Keratinocyte (primary cell): ENCODE measurements around the gene DGKQ. TPM values are rescaled to one million over a fixed set of nuclear protein-coding genes. Genes with fewer than 3 reads are reported as not detected.
"Not testable (repeated sequence)": the region's sequence is repeated elsewhere in the genome, so short reads cannot be mapped to it uniquely, and the experiment has no call there.

Experiments used
- DNase-seq: peaks from one replicate; pipeline ENCODE4 v3.0.0-alpha.2; 2011; ENCODE audit warnings: low read depth, missing footprints, low spot score
- FAIRE-seq: peaks from 2 replicates; lab custom pipeline; 2011; peaks lifted over from hg19 to GRCh38; lab: Jason Lieb, UNC
- H2AFZ ChIP-seq: 2 replicates; pipeline ENCODE4 v1.6.0; 2012; ENCODE audit warnings: low read length, control low read depth, inconsistent platforms; ENCODE audit not compliant: control insufficient read depth
- H3K27ac ChIP-seq: 2 replicates; pipeline ENCODE4 v1.5.1; 2011; ENCODE audit warnings: low read length; ENCODE audit not compliant: control insufficient read depth, insufficient read depth
- H3K27me3 ChIP-seq: 3 replicates; pipeline ENCODE4 v1.6.0; 2011; ENCODE audit warnings: low read length; ENCODE audit not compliant: control insufficient read depth, insufficient read depth; ENCODE audit errors: extremely low read depth
- H3K36me3 ChIP-seq, 2 experiments: 2 replicates in 1 of 2; 3 replicates in 1 of 2; pipeline ENCODE4 v1.5.1; 2011; ENCODE audit warnings: low read length in 2 of 2, mild to moderate bottlenecking in 1 of 2; ENCODE audit not compliant: control insufficient read depth in 2 of 2, insufficient read depth in 2 of 2; ENCODE audit errors: extremely low read depth in 1 of 2
- H3K4me1 ChIP-seq: 3 replicates; pipeline ENCODE4 v1.5.1; 2011; ENCODE audit warnings: low read length; ENCODE audit not compliant: control insufficient read depth, insufficient read depth; ENCODE audit errors: extremely low read depth
- H3K4me2 ChIP-seq: 3 replicates; pipeline ENCODE4 v1.6.0; 2011; ENCODE audit warnings: low read depth, low read length; ENCODE audit not compliant: control insufficient read depth, insufficient read depth; ENCODE audit errors: extremely low read depth
- H3K4me3 ChIP-seq, 3 experiments: fragments of 200-600 bp in 1 of 3; sonication (generic) in 1 of 3; 2 replicates in 2 of 3; 3 replicates in 1 of 3; pipeline ENCODE4 v1.5.1; 2011 to 2016; ENCODE audit warnings: low read length in 3 of 3, mild to moderate bottlenecking in 3 of 3, control low read depth in 2 of 3, inconsistent platforms in 1 of 3, low read depth in 1 of 3, mixed read lengths in 1 of 3, mixed run types in 1 of 3, moderate library complexity in 1 of 3; ENCODE audit not compliant: control insufficient read depth in 2 of 3, insufficient read depth in 2 of 3; ENCODE audit errors: extremely low read depth in 1 of 3
- H3K79me2 ChIP-seq: 2 replicates; pipeline ENCODE4 v1.6.0; 2012; ENCODE audit warnings: low read length; ENCODE audit not compliant: control insufficient read depth, insufficient read depth
- H3K9ac ChIP-seq: 3 replicates; pipeline ENCODE4 v1.6.0; 2011; ENCODE audit warnings: low read length; ENCODE audit not compliant: control insufficient read depth, insufficient read depth; ENCODE audit errors: extremely low read depth
- H3K9me1 ChIP-seq: 3 replicates; pipeline ENCODE4 v1.6.0; 2011; ENCODE audit warnings: low read length; ENCODE audit not compliant: control insufficient read depth, insufficient read depth; ENCODE audit errors: extremely low read depth
- H3K9me3 ChIP-seq: 2 replicates; pipeline ENCODE4 v1.5.1; 2012; ENCODE audit warnings: low read depth, low read length; ENCODE audit not compliant: control insufficient read depth
- H4K20me1 ChIP-seq: 3 replicates; pipeline ENCODE4 v1.6.0; 2011; ENCODE audit warnings: low read length; ENCODE audit not compliant: control insufficient read depth, insufficient read depth; ENCODE audit errors: extremely low read depth
- CTCF ChIP-seq, 3 experiments: IDR thresholded peaks in 1 of 3; conservative IDR thresholded peaks in 1 of 3; optimal IDR thresholded peaks in 1 of 3; 2 replicates in 2 of 3; 3 replicates in 1 of 3; pipeline versions ENCODE3 to v1.5.1; 2011; ENCODE audit warnings: low read length in 3 of 3, mild to moderate bottlenecking in 3 of 3, moderate library complexity in 2 of 3, control low read depth in 1 of 3, inconsistent platforms in 1 of 3; ENCODE audit not compliant: insufficient read depth in 2 of 3; ENCODE audit errors: extremely low read depth in 1 of 3
- EZH2 ChIP-seq: IDR thresholded peaks from one replicate; pipeline ENCODE4 v1.6.1; 2012; ENCODE audit warnings: inconsistent platforms, mild to moderate bottlenecking, low read length, moderate library complexity
- dilution Hi-C: fragments of 300-500 bp; cut with MboI; formaldehyde crosslinking; loops from one replicate; pipeline ENCODE4 v1.7.0; 2020; ENCODE audit warnings: low sequenced_read_pairs; ENCODE audit not compliant: extremely low pct_ligation_motif_present
- polyA plus RNA-seq, 5 experiments: library from polyadenylated mRNA; depleted of rRNA in 3 of 5; stranded (reverse) in 3 of 5; stranded (forward) in 1 of 5; unstranded in 1 of 5; fragments of >200 nt; gene quantifications; 1 replicate in 1 of 5; 2 replicates in 3 of 5; 3 replicates in 1 of 5; pipeline versions ENCODE4 v1.2.1 to v1.2.3, GENCODE V29; 2011 to 2012; ENCODE audit warnings: missing spikeins in 2 of 5, low read depth in 1 of 5, low replicate concordance in 1 of 5

DGKQ gene
- polyA plus RNA-seq, 1 donor (not counting 4 experiments of a cell fraction or from before 2014, with no cell fraction given) = 5.3 TPM

GRCh38 chr4:1000686-1001260 is 27.4 kb upstream of the DGKQ start:
- H3K9ac ChIP-seq = no peak overlapping the region
- no peaks in the 10 kb centered on the region for H3K4me1 ChIP-seq
- no peak overlapping the region for H3K4me3 ChIP-seq
- TF ChIP-seq CTCF (optimal IDR thresholded peaks at IDR 0.05 in 1 of 3, IDR thresholded peaks at IDR 0.05 in 1 of 3, conservative IDR thresholded peaks at IDR 0.05 in 1 of 3; ENCODE audit: extremely low read depth in 1 of 3, insufficient read depth in 2 of 3, low read length in 3 of 3) (no peak), EZH2 (no peak)
- H3K27ac ChIP-seq = no peak overlapping the region
- no peaks in the 10 kb centered on the region for H4K20me1 ChIP-seq
- H3K9me3 ChIP-seq = no peaks in the 10 kb centered on the region
- DNase-seq (no peak), FAIRE-seq (no peak)
- no peaks in the 10 kb centered on the region for H3K9me1 ChIP-seq
- no peak overlapping the region for H2AFZ ChIP-seq
- dilution Hi-C loops = no loop called here
- H3K4me2 ChIP-seq = no peak overlapping the region
- H3K79me2 ChIP-seq = no peaks in the 10 kb centered on the region
- H3K36me3 ChIP-seq = no peaks in the 10 kb centered on the region
- H3K27me3 ChIP-seq = peaks cover 92% of the 10 kb centered on the region

GRCh38 chr4:999882-1000425 is 26.6 kb upstream of the DGKQ start:
- no peaks in the 10 kb centered on the region for H3K9me1 ChIP-seq
- no peak for FAIRE-seq
- DNase-seq = no peak
- H3K9me3 ChIP-seq = no peaks in the 10 kb centered on the region
- no peaks in the 10 kb centered on the region for H4K20me1 ChIP-seq
- TF ChIP-seq CTCF (optimal IDR thresholded peaks at IDR 0.05 in 1 of 3, IDR thresholded peaks at IDR 0.05 in 1 of 3, conservative IDR thresholded peaks at IDR 0.05 in 1 of 3; ENCODE audit: extremely low read depth in 1 of 3, insufficient read depth in 2 of 3, low read length in 3 of 3) (no peak), EZH2 (no peak)
- dilution Hi-C loops = no loop called here
- no peaks in the 10 kb centered on the region for H3K79me2 ChIP-seq
- no peak overlapping the region for H3K4me3 ChIP-seq
- H3K36me3 ChIP-seq = no peaks in the 10 kb centered on the region
- no peaks in the 10 kb centered on the region for H3K4me1 ChIP-seq
- no peak overlapping the region for H2AFZ ChIP-seq
- H3K4me2 ChIP-seq = no peak overlapping the region
- H3K27me3 ChIP-seq = peaks cover 87% of the 10 kb centered on the region
- H3K27ac ChIP-seq = no peak overlapping the region
- H3K9ac ChIP-seq = no peak overlapping the region

- dilution Hi-C loops, H4K20me1 ChIP-seq, H3K9me3 ChIP-seq, H3K27ac ChIP-seq, H3K9ac ChIP-seq, FAIRE-seq, DNase-seq, H2AFZ ChIP-seq, H3K9me1 ChIP-seq, H3K4me2 ChIP-seq, H3K36me3 ChIP-seq, H3K4me3 ChIP-seq, H3K79me2 ChIP-seq, H3K4me1 ChIP-seq: not testable (repeated sequence)
- peaks cover 81% of the 10 kb centered on the region for H3K27me3 ChIP-seq
Measured at GRCh38 chr4:999240-999863, 26.0 kb upstream of the DGKQ start.
